HCT116 (cell line): ENCODE results near the gene CEP152.
"Not testable (repeated sequence)": the region's sequence is repeated elsewhere in the genome, so short reads cannot be mapped to it uniquely, and the experiment has no call there.

ENCODE experiments used
- CTCF ChIP-seq, 3 experiments: fragments of 200-600 bp in 1 of 3; sonication (generic) in 1 of 3; IDR thresholded peaks in 2 of 3; conservative IDR thresholded peaks in 1 of 3; 2 replicates each; pipeline ENCODE4 v1.5.1; 2012 to 2017; ENCODE audit warnings: low read depth in 2 of 3, low read length in 2 of 3, antibody characterized with exemption in 1 of 3, borderline replicate concordance in 1 of 3, control low read depth in 1 of 3, mild to moderate bottlenecking in 1 of 3, mixed read lengths in 1 of 3, mixed run types in 1 of 3, moderate library complexity in 1 of 3; ENCODE audit not compliant: insufficient read depth in 1 of 3
- EZH2 ChIP-seq: fragments of 200-600 bp; sonication (generic); IDR thresholded peaks from 2 replicates; pipeline ENCODE4 v1.6.1; 2017; ENCODE audit warnings: antibody characterized with exemption, mixed run types
- EZH2phosphoT487 ChIP-seq: fragments of 200-600 bp; IDR thresholded peaks from 2 replicates; pipeline ENCODE4 v1.6.1; 2018; ENCODE audit warnings: antibody characterized with exemption, borderline replicate concordance
- MAX ChIP-seq: IDR thresholded peaks from 2 replicates; pipeline ENCODE4 v1.6.1; 2012
- POLR2A ChIP-seq: IDR thresholded peaks from 2 replicates; pipeline ENCODE4 v1.7.0; 2011; ENCODE audit warnings: borderline replicate concordance; ENCODE audit not compliant: insufficient read depth, insufficient read length; ENCODE audit errors: extremely low read depth
- RAD21 ChIP-seq: IDR thresholded peaks from 2 replicates; pipeline ENCODE4 v1.6.1; 2012; ENCODE audit warnings: low read depth, mild to moderate bottlenecking
- YY1 ChIP-seq: IDR thresholded peaks from 2 replicates; pipeline ENCODE4 v1.6.1; 2011; ENCODE audit warnings: low read length, low read depth, moderate library complexity, mild to moderate bottlenecking; ENCODE audit not compliant: insufficient replicate concordance; ENCODE audit errors: extremely low read depth

- not testable (repeated sequence) for TF ChIP-seq CTCF (IDR thresholded peaks at IDR 0.05 in 2 of 3, conservative IDR thresholded peaks at IDR 0.05 in 1 of 3; ENCODE audit: borderline replicate concordance in 1 of 3, insufficient read depth in 1 of 3, low read depth in 2 of 3, low read length in 2 of 3); YY1; EZH2; RAD21; POLR2A; EZH2phosphoT487; MAX
These were observed 20.3 kb downstream of the CEP152 start for GRCh38 chr15:48790466-48791115.
